GM04503 (cell line): Measurements from ENCODE around the gene ARF4.
A peak's percentile ranks its signal among the peaks of the same experiment; 100 is the strongest.
"Not testable (repeated sequence)": the region's sequence is repeated elsewhere in the genome, so short reads cannot be mapped to it uniquely, and the experiment has no call there.

Experiments
- DNase-seq: peaks from one replicate; pipeline ENCODE4 v3.0.0-alpha.2; 2012; ENCODE audit warnings: low read depth

The ARF4 gene

GRCh38 chr3:57597127-57597923 lies at the start of gene ARF4:
TSS of gene ARF4 (minus strand) at chr3:57597344. CDS start at chr3:57597140, 204 bp downstream.
- peak; percentile 97 for DNase-seq

- peak; percentile 11 for DNase-seq
Observed at GRCh38 chr3:57646723-57647122, 49.6 kb upstream of the ARF4 start.

DNA sequence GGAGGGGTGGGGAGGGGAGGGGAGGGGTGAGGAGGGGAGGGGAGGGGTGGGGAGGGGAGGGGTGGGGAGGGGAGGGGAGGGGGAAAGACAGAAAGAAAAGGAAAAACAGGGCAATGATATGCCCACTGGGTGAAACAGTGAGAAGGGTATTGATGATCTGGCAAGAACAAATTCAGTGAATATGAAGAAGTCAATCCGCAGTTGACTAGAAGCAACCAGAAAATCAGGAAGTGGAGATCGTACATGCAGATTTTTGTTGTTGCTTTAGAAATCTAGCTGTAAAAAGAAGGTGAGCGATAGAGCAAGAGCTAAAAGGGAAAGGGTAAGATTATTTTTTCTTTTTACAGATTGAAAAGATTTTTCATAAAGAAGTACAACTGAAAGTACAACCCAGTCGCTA lies 47.6 kb upstream of the ARF4 start:
- DNase-seq, result no peak

DNA sequence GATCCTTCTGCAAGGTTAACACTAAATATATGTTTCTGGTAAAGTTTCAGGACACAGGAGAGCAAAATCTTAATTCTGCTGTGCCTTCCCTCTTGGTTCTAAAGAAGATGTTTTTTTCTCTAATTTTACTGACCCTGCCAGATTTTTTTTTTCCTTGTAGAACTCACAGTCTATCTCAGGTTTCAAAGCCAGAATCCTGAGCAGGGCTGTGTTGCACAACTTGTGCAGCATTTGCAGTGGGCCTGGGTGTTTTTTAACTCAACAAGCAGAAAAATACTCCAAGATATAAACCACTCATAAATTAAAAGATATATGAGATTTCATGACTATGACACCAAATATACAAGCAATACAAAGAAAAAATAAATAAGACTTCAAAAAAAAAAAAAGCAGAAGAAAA lies 40.2 kb upstream of the ARF4 start:
- no peak for DNase-seq

DNA sequence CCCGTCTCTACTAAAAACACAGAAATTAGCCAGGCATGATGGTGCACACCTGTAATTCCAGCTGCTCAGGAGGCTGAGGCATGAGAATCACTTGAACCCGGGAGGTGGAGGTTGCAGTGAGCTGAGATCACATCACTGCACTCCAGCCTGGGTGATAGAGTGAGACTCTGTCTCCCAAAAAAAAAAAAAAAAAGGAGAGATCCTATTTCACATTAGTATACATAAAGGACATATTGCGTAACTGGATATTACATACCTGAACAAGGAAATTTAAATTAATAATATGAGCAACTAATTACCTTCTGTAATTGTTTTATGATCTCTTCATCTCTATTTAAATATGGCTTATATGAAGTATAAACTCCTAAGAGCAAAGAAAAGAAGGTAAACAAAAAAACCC lies 37.1 kb upstream of the ARF4 start:
- not testable (repeated sequence) for DNase-seq

DNA sequence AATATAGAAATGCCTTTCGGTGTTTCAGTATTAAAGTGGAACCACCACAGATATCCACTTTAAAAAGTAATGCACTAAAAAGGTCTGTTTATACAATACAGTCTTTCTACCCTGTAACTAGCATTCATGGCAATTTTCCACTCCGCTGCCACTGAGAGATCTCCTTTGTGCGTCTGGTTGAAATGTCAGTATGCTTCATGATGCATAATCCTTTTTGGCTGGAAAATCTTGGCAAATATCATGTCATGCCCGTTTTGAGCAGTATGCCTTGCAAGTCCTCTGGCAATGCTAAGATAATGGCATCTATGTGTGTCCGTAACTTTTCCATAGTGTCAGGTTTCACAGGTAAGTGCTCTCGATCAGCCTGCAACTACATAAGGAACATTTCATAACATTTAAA lies 30.8 kb upstream of the ARF4 start:
- no peak for DNase-seq

DNA sequence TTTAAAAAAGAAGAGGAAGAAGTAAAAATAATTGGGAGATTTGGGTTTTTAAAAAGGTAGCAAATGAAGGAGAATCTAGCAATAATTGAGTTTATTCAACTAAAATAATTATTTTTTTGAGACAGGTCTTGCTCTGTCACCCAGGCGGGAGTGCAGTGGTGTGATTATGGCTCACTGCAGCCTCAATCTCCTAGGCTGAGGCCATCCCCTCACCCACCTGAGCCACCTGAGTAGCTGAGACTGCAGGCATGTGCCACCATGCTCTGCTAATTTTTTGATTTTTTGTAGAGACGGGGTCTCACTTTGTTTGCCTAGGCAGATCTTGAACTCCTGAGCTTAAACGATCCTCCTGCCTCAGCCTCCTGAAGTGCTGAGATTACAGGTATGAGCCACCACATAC lies 27.7 kb upstream of the ARF4 start:
- DNase-seq, result no peak

DNA sequence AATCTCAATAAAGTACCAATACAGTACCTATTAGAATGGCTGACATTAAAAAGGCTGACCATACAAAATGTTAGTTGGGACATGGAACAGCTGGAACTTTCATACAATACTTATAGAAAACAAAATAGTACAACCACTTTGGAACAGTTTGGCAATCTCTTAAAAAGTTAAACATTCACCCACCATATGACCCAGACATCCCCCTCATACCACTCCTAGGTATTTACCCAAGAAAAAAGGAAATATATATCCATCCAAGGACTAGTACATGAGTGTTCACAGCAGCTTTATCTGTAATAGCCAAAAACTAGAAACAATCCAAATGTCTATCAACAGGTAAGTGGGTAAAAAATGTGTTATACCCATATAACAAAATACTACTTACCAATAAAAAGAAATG lies 25.2 kb upstream of the ARF4 start:
- DNase-seq, result no peak

GRCh38 chr3:57617739-57618138 lies 20.6 kb upstream of the ARF4 start:
- DNase-seq, result no peak

GRCh38 chr3:57616233-57616632 lies 19.1 kb upstream of the ARF4 start:
- DNase-seq, result no peak

- DNase-seq, result not testable (repeated sequence)
Observed at GRCh38 chr3:57611870-57612269, 14.7 kb upstream of the ARF4 start.

DNA sequence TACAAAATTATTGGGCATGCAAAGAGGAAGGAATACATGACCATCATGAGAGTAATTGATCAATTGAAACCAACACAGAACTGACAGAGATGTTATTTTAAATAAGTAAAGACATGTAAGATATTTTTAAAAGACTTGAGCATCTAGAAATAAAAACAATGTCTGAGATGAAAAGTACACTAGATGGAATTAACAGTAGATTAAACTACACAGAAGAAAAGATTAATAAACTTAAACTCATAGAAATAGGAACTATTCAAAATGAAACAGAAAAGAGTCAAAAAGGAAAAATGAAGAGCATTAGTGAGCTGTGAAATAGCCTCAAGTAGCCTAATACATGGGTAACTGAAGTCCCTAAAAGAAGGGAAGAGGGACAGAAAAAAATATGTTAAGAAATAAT lies 8.5 kb upstream of the ARF4 start:
- no peak for DNase-seq

DNA sequence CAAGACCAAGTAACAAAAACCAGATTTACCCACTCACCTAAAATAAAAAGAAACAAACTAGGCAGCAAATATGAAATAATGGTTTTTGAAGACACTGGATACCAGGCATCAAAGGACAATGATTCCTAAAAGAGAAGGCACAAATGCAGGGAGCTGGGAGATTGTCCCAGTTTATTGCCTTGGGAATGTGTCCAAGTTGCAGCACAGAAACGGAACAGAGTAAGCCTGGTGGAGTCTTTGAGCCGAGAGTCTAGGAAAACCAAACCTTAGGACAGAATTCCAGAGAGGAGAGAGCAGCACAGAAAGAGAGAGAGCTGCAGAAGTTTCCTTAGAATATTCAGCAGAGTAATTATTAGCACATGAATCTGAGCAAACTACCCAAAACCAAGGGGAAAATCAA lies 7.8 kb upstream of the ARF4 start:
- no peak for DNase-seq

- no peak for DNase-seq
Observed at GRCh38 chr3:57600195-57600594, 3.1 kb upstream of the ARF4 start.

GRCh38 chr3:57598765-57599360 lies 1.7 kb upstream of the ARF4 start:
- no peak for DNase-seq

DNA sequence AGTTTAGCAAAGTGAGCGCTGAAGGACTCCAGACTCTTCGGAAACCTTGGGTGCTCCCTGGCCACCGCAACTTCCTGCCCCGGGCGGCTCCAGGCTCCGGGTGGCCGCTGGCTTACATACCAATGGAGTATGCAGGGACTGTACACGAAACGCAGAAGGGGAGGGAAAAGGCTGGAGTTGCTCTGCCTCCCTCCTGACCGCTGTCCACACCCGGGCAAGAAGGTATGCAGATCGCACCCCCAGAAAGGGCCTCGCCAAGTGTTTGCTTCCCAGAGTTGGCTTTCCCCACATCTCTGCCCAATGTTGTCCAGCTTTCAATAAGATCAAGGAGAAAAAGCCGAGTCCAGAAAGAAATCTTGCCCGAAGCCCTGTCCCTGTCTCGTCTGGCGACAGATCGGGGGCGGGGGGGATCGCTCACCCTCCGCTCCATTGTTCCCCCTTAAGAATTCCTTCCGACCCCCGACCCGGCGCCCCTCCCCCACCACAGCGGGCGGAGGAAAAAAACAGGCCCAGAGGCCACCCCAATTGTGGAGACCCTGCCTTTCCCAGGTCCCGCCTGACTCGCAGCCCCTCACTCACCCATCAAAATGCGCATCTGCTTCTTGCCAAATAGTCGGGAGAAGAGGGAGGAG lies 533 bp downstream of the ARF4 start:
- DNase-seq, result peak; percentile 77

DNA sequence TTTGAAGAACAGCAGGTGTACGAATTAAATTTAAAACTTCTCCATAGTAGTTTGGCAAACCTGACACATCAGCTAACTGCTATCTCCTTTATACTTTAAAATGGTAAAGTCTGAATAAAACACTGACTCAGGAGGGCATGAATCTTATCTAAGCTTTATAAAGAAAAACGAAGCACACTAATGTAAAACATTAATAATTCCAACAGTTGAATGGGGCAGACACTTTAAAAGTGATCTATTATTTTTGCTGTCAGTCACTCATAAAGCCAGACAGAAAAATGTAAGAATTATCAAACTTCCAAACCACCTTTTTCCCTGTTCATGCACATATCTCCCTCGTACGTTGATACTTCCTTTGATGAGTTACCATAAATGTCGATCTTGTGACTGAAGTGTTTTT lies 2.6 kb downstream of the ARF4 start:
- no peak for DNase-seq

DNA sequence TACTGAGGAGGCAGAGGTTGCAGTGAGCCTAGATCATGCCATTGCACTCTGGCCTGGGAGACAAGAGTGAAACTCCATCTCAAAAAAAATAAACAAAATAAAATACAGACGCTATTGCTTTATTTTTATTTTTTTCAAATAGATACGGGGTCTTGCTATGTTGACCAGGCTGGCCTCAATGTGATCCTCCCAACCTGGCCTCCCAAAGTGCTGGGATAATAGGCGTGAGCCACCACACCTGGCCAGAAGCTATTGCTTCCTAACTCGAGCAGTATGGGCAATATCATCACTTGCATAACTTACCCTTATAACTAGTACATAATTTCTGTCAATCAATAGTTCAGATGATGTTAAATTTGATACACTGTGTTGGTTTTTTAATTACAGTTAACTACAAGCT lies 3.0 kb downstream of the ARF4 start:
- DNase-seq, result no peak

DNA sequence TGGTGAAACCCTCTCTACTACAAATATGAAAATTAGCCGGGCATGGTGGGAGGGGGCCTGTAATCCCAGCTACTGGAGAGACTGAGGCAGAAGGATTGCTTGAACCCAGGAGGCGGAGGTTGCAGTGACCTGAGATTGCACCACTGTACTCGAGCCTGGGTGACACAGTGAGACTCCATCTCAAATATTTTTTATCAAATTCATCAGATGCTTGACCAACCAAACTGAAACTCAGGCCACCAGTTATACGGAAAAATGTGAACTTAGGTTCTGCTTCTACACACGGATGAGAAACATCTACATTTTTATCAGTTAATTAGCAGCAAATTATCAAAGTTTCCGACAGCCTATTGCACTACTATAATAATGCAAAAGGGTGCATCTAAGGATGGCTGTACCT lies 4.8 kb downstream of the ARF4 start:
- DNase-seq, result no peak

DNA sequence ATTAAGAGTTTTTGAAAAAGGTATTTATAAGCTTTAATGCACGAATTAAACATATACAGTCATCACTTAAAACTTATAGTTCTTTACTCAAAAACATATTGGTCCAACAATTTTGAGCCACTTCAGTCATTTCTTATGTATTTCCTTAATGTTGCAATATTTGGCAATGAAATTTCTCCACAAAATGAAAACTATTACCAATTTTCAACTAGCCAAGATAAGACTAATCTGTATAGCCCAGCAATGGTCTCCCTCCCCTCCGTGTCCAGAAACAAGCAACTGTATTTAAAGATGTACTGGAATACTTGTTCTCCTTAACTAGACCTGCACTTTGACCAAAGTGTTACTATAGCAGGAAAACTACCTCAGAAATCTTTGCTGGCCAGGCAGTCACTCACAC lies 9.2 kb downstream of the ARF4 start:
- DNase-seq, result no peak

GRCh38 chr3:57586778-57587177 lies 10.4 kb downstream of the ARF4 start:
- no peak for DNase-seq

- no peak for DNase-seq
Observed at GRCh38 chr3:57583544-57583943, 13.6 kb downstream of the ARF4 start.

- DNase-seq, result no peak
Observed at GRCh38 chr3:57582474-57583168, 14.5 kb downstream of the ARF4 start.
